ENCODE data around the gene ELFN1.

ELFN1 gene

DNA sequence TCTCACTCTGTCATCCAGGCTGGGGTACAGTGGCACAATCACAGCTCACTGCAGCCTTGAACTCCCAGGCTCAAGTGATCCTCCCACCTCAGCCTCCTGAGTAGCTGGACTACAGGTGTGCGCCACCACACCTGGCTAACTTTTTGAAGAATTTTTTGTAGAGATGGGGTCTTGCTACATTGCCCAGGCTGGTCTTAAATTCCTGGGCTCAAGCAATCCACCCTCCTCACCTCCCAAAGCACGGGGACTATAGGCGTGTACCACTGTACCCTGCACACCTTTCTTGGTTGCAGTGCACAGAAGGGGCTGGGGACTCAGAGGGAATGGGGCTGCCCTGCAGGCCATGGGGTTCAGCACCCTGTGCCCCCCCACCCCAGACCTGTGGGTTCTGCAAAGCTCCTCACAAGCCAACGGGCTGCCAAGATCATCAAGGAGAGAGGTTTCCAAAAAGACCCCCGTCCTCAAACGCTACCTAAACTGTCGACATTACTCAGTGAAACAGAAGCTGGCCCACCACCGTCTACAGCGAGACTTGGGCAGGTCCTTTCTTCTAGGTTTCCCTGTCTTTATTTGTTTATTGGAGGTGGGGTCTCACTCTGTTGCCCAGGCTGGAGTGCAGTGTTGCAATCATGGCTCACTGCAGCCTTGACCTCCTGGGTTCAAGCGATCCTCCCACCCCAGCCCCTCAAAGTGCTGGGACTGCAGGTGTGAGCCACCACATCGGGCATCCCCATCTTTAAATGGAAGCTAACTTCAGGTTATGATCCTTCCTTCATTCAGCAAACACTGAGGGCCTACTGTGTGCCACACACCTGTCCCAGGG lies 26.6 kb upstream of the ELFN1 start:
- Histone ChIP-seq H3K9ac (ENCODE audit: low read length) (no peak overlapping the region), H4K8ac (ENCODE audit: low read depth, low read length) (no peak overlapping the region), H3K4me3 (ENCODE audit: low read length) (no peak overlapping the region), H3K23ac (ENCODE audit: low read length) (no peak overlapping the region), H2BK5ac (ENCODE audit: low read length) (no peak overlapping the region), H3K4me1 (ENCODE audit: control insufficient read depth, low read depth, low read length) (no peaks in the 10 kb centered on the region), H3K27me3 (ENCODE audit: insufficient read depth, low read length, poor library complexity) (no peaks in the 10 kb centered on the region), H2BK15ac (replicated peaks; ENCODE audit: low read depth) (no peak overlapping the region), H3K79me1 (ENCODE audit: low read length) (no peaks in the 10 kb centered on the region), H3K27ac (ENCODE audit: low read depth, low read length) (no peak overlapping the region), H3K56ac (ENCODE audit: low read length) (no peak overlapping the region), H3K18ac (ENCODE audit: low read length) (no peak overlapping the region), H4K5ac (ENCODE audit: low read length) (no peak overlapping the region), H2AK5ac (ENCODE audit: low read length) (no peak overlapping the region), H3K79me2 (ENCODE audit: control insufficient read depth, insufficient read depth, low read length) (no peaks in the 10 kb centered on the region), H3K4me2 (ENCODE audit: low read length) (no peak overlapping the region), H3K36me3 (ENCODE audit: control insufficient read depth, insufficient read depth, low read length) (no peaks in the 10 kb centered on the region), H2BK120ac (ENCODE audit: low read depth, low read length) (no peak overlapping the region), H3K4ac (ENCODE audit: low read depth, low read length) (no peak overlapping the region)
- DNase-seq: no peak
- WGBS (ENCODE audit: extremely low coverage, insufficient coverage, low lambda C conversion rate): no CpG with 5 or more reads among the region's 11 CpGs

DNA sequence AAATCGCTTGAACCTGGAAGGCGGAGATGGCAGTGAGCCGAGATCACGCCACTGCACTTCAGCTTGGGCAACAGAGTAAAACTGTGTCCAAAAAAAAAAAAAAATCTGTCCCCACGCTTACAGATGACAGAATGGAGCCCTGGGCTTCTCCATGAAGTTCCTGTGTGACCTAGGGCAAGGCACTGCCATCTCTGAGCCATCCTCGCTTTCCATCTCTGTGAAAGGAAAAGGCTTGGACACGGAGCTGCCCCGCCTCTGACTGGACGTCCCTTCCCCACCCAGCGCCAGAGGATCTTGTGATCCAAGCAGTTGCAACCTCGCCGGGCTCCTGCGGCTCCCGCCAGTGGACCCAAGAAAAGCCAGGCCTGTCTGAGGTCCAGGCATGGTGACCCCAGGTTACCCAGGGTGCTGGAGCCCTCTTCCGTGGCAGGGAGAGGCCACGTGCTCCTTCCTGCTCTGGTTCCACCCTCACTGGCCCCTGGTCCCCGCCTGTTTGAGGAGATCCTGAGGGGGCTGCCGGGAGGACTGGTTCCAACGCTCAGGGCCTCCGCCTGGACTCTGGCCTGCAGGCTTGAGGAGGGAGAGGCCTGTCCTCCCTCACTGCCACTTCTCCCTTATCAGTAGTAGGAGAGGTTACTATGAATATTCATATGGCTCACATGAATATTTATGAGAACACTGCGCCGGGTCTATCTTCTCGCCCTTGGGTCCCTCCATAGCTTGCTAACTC lies 25.6 kb upstream of the ELFN1 start:
- no CpG with 5 or more reads among the region's 23 CpGs for WGBS (ENCODE audit: extremely low coverage, insufficient coverage, low lambda C conversion rate)
- Histone ChIP-seq H3K23ac (ENCODE audit: low read length) (no peak overlapping the region), H3K36me3 (ENCODE audit: control insufficient read depth, insufficient read depth, low read length) (no peaks in the 10 kb centered on the region), H3K9ac (ENCODE audit: low read length) (no peak overlapping the region), H4K5ac (ENCODE audit: low read length) (no peak overlapping the region), H3K27me3 (ENCODE audit: insufficient read depth, low read length, poor library complexity) (no peaks in the 10 kb centered on the region), H3K4ac (ENCODE audit: low read depth, low read length) (no peak overlapping the region), H3K4me2 (ENCODE audit: low read length) (no peak overlapping the region), H3K79me1 (ENCODE audit: low read length) (no peaks in the 10 kb centered on the region), H4K8ac (ENCODE audit: low read depth, low read length) (no peak overlapping the region), H3K18ac (ENCODE audit: low read length) (no peak overlapping the region), H3K56ac (ENCODE audit: low read length) (no peak overlapping the region), H3K79me2 (ENCODE audit: control insufficient read depth, insufficient read depth, low read length) (no peaks in the 10 kb centered on the region), H3K27ac (ENCODE audit: low read depth, low read length) (no peak overlapping the region), H2BK5ac (ENCODE audit: low read length) (no peak overlapping the region), H2BK120ac (ENCODE audit: low read depth, low read length) (no peak overlapping the region), H3K4me3 (ENCODE audit: low read length) (no peak overlapping the region), H2AK5ac (ENCODE audit: low read length) (no peak overlapping the region), H2BK15ac (replicated peaks; ENCODE audit: low read depth) (no peak overlapping the region), H3K4me1 (ENCODE audit: control insufficient read depth, low read depth, low read length) (no peaks in the 10 kb centered on the region)
- no peak for DNase-seq

DNA sequence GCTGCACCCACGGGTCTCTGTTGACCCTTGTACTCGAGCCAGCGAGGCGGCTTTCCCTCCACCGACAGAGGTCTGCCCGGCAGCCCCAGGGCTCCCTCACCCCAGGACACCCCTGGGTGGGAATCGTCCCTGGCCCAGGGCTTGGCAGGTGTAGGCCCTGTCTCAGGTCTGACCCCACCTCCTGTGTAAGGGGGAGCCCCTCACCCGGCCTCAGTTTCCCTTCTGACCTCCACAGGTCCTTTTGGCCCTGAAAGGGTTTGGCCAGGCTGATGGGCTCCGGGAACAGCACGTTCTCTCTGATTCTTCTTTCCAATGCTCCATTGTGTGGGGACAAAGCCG lies 25.0 kb upstream of the ELFN1 start:
- Histone ChIP-seq H2BK120ac (ENCODE audit: low read depth, low read length) (no peak overlapping the region), H4K5ac (ENCODE audit: low read length) (no peak overlapping the region), H3K79me2 (ENCODE audit: control insufficient read depth, insufficient read depth, low read length) (no peaks in the 10 kb centered on the region), H2AK5ac (ENCODE audit: low read length) (no peak overlapping the region), H3K79me1 (ENCODE audit: low read length) (no peaks in the 10 kb centered on the region), H3K36me3 (ENCODE audit: control insufficient read depth, insufficient read depth, low read length) (no peaks in the 10 kb centered on the region), H3K27ac (ENCODE audit: low read depth, low read length) (no peak overlapping the region), H3K9ac (ENCODE audit: low read length) (no peak overlapping the region), H3K23ac (ENCODE audit: low read length) (no peak overlapping the region), H3K27me3 (ENCODE audit: insufficient read depth, low read length, poor library complexity) (no peaks in the 10 kb centered on the region), H3K4me3 (ENCODE audit: low read length) (no peak overlapping the region), H3K4me1 (ENCODE audit: control insufficient read depth, low read depth, low read length) (no peaks in the 10 kb centered on the region), H3K4ac (ENCODE audit: low read depth, low read length) (no peak overlapping the region), H3K56ac (ENCODE audit: low read length) (no peak overlapping the region), H2BK15ac (replicated peaks; ENCODE audit: low read depth) (no peak overlapping the region), H3K18ac (ENCODE audit: low read length) (no peak overlapping the region), H3K4me2 (ENCODE audit: low read length) (no peak overlapping the region), H4K8ac (ENCODE audit: low read depth, low read length) (no peak overlapping the region), H2BK5ac (ENCODE audit: low read length) (no peak overlapping the region)
- WGBS (ENCODE audit: extremely low coverage, insufficient coverage, low lambda C conversion rate): no CpG with 5 or more reads among the region's 11 CpGs
- no peak for DNase-seq

DNA sequence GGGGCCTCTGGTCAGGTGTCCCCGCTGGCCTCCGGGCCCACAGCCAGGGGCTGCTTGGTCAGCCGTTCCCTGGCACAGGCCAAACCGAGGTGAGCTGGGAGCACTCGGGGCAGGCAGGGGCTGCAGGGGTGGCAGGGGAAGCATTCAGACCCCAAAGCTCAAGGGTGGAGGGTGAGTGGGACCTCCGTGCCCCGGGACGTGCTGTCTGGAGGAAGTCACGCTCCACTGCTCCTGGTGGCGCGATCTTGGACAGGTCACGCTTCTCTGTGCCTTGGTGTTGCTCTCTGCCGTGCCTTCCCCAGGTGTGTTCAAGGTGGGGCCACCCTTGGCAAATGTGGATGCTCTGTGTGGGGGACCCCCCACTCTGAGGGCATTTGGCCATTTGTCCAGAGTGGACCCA lies 24.6 kb upstream of the ELFN1 start:
- Histone ChIP-seq H2BK120ac (ENCODE audit: low read depth, low read length) (no peak overlapping the region), H3K27ac (ENCODE audit: low read depth, low read length) (no peak overlapping the region), H2BK5ac (ENCODE audit: low read length) (no peak overlapping the region), H2AK5ac (ENCODE audit: low read length) (no peak overlapping the region), H3K4ac (ENCODE audit: low read depth, low read length) (no peak overlapping the region), H3K56ac (ENCODE audit: low read length) (no peak overlapping the region), H3K27me3 (ENCODE audit: insufficient read depth, low read length, poor library complexity) (no peaks in the 10 kb centered on the region), H3K36me3 (ENCODE audit: control insufficient read depth, insufficient read depth, low read length) (no peaks in the 10 kb centered on the region), H3K79me2 (ENCODE audit: control insufficient read depth, insufficient read depth, low read length) (no peaks in the 10 kb centered on the region), H3K18ac (ENCODE audit: low read length) (no peak overlapping the region), H4K8ac (ENCODE audit: low read depth, low read length) (no peak overlapping the region), H3K79me1 (ENCODE audit: low read length) (no peaks in the 10 kb centered on the region), H2BK15ac (replicated peaks; ENCODE audit: low read depth) (no peak overlapping the region), H3K4me3 (ENCODE audit: low read length) (no peak overlapping the region), H4K5ac (ENCODE audit: low read length) (no peak overlapping the region), H3K23ac (ENCODE audit: low read length) (no peak overlapping the region), H3K4me2 (ENCODE audit: low read length) (no peak overlapping the region), H3K4me1 (ENCODE audit: control insufficient read depth, low read depth, low read length) (no peaks in the 10 kb centered on the region), H3K9ac (ENCODE audit: low read length) (no peak overlapping the region)
- no peak for DNase-seq
- WGBS (ENCODE audit: extremely low coverage, insufficient coverage, low lambda C conversion rate): no CpG with 5 or more reads among the region's 13 CpGs

DNA sequence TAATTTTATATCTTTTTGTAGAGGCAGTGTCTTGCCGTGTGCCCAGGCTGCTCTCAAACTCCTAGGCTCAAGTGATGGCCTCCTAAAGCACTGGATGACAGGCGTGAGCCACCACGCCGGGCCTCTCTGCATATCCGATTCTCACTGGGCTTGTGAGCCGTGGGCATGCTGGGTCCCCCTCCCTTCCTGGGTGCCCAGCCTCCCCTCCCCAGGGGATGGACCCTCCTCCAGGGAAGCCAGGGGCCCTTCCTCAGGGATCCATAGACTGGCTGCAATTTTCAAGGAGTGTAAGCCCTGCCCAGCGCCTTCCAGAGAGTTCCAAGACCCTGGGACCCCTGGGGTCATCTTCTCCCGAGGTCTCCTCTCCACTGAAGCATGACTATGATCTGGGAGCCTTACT lies 23.7 kb upstream of the ELFN1 start:
- H3K79me1 ChIP-seq (ENCODE audit: low read length): no peaks in the 10 kb centered on the region
- H2AK5ac ChIP-seq (ENCODE audit: low read length): no peak overlapping the region
- no peak overlapping the region for H3K4me3 ChIP-seq (ENCODE audit: low read length)
- no peak overlapping the region for H3K27ac ChIP-seq (ENCODE audit: low read depth, low read length)
- H3K36me3 ChIP-seq (ENCODE audit: control insufficient read depth, insufficient read depth, low read length): no peaks in the 10 kb centered on the region
- H2BK15ac ChIP-seq (replicated peaks; ENCODE audit: low read depth): no peak overlapping the region
- no peak overlapping the region for H3K9ac ChIP-seq (ENCODE audit: low read length)
- no peaks in the 10 kb centered on the region for H3K27me3 ChIP-seq (ENCODE audit: insufficient read depth, low read length, poor library complexity)
- H2BK5ac ChIP-seq (ENCODE audit: low read length): no peak overlapping the region
- no peak overlapping the region for H3K23ac ChIP-seq (ENCODE audit: low read length)
- H2BK120ac ChIP-seq (ENCODE audit: low read depth, low read length): no peak overlapping the region
- H3K18ac ChIP-seq (ENCODE audit: low read length): no peak overlapping the region
- DNase-seq: no peak
- H3K4me2 ChIP-seq (ENCODE audit: low read length): no peak overlapping the region
- WGBS (ENCODE audit: extremely low coverage, insufficient coverage, low lambda C conversion rate): no CpG with 5 or more reads among the region's 8 CpGs
- no peak overlapping the region for H4K5ac ChIP-seq (ENCODE audit: low read length)
- H3K79me2 ChIP-seq (ENCODE audit: control insufficient read depth, insufficient read depth, low read length): no peaks in the 10 kb centered on the region
- H3K4ac ChIP-seq (ENCODE audit: low read depth, low read length): no peak overlapping the region
- H3K4me1 ChIP-seq (ENCODE audit: control insufficient read depth, low read depth, low read length): no peaks in the 10 kb centered on the region
- no peak overlapping the region for H3K56ac ChIP-seq (ENCODE audit: low read length)
- H4K8ac ChIP-seq (ENCODE audit: low read depth, low read length): no peak overlapping the region

Data from mesendoderm (in vitro differentiated cells).